NCI-H1417 (cell line): ENCODE results near the gene IL2RA.
"Not testable (repeated sequence)": the region's sequence is repeated elsewhere in the genome, so short reads cannot be mapped to it uniquely, and the experiment has no call there.

Experiments used
- DNase-seq, 3 experiments: peaks; one replicate each; lab custom pipeline; 2025; lab: John Stamatoyannopoulos, UW

The IL2RA gene

GRCh38 chr10:6082496-6083395, 20.6 kb upstream of the IL2RA start:
- DNase-seq: no peak

GRCh38 chr10:6080417-6080973, 18.3 kb upstream of the IL2RA start:
- no peak for DNase-seq

GRCh38 chr10:6079044-6079443, 16.9 kb upstream of the IL2RA start:
- no peak for DNase-seq

GRCh38 chr10:6077071-6077675, 15.0 kb upstream of the IL2RA start:
- DNase-seq: no peak

- DNase-seq: no peak
Observed at GRCh38 chr10:6074489-6075301, 12.5 kb upstream of the IL2RA start.

- no peak for DNase-seq
Observed at GRCh38 chr10:6072215-6072934, 10.2 kb upstream of the IL2RA start.

- DNase-seq: no peak
Observed at GRCh38 chr10:6071181-6072175, 9.3 kb upstream of the IL2RA start.

GRCh38 chr10:6070660-6071059, 8.5 kb upstream of the IL2RA start:
- DNase-seq: no peak

- DNase-seq: no peak
Observed at GRCh38 chr10:6069081-6069931, 7.1 kb upstream of the IL2RA start.

- no peak for DNase-seq
Observed at GRCh38 chr10:6068422-6068821, 6.3 kb upstream of the IL2RA start.

- no peak for DNase-seq
Observed at GRCh38 chr10:6068006-6068405, 5.8 kb upstream of the IL2RA start.

- DNase-seq: no peak
Observed at GRCh38 chr10:6067457-6067856, 5.3 kb upstream of the IL2RA start.

GRCh38 chr10:6065835-6066234, 3.7 kb upstream of the IL2RA start:
- DNase-seq: no peak

- no peak for DNase-seq
Observed at GRCh38 chr10:6065406-6065805, 3.2 kb upstream of the IL2RA start.

- DNase-seq: not testable (repeated sequence)
Observed at GRCh38 chr10:6064726-6065125, 2.6 kb upstream of the IL2RA start.

- no peak for DNase-seq
Observed at GRCh38 chr10:6064119-6064518, 2.0 kb upstream of the IL2RA start.

GRCh38 chr10:6061056-6061455, 1.1 kb downstream of the IL2RA start:
- DNase-seq: no peak

GRCh38 chr10:6059506-6059905, 2.7 kb downstream of the IL2RA start:
- no peak for DNase-seq

- DNase-seq: no peak
Observed at GRCh38 chr10:6058682-6059475, 3.3 kb downstream of the IL2RA start.
